HG02970 (cell line): ENCODE results near the gene CENPB.

Source experiments
- ATAC-seq: cut with Tn5 transposase; IDR thresholded peaks from one replicate; pipeline ENCODE4 v1.9.1; 2021; ENCODE audit warnings: mild to moderate bottlenecking, moderate library complexity, moderate number of reproducible peaks; ENCODE audit not compliant: unreplicated experiment, low FRiP score

Gene CENPB

GRCh38 chr20:3768342-3769130 is 18.0 kb downstream of the CENPB start:
- peak; percentile 25 for ATAC-seq

- peak; percentile 90 for ATAC-seq
Observed at GRCh38 chr20:3767427-3768341, 18.9 kb downstream of the CENPB start, which contains the start of gene ADISSP. TSS of gene ADISSP (minus strand) at chr20:3767753. CDS start at chr20:3760100, 7,653 bp downstream.

- no peak for ATAC-seq
Observed at GRCh38 chr20:3767110-3767426, 19.5 kb downstream of the CENPB start.

- ATAC-seq = no peak
Observed at GRCh38 chr20:3766422-3767109, 20.0 kb downstream of the CENPB start.

- no peak for ATAC-seq
Observed at GRCh38 chr20:3765171-3765882, 21.2 kb downstream of the CENPB start.

- no peak for ATAC-seq
Observed at GRCh38 chr20:3764659-3765058, 21.9 kb downstream of the CENPB start.

- no peak for ATAC-seq
Observed at GRCh38 chr20:3763671-3764601, 22.6 kb downstream of the CENPB start.

GRCh38 chr20:3760655-3761348 is 25.7 kb downstream of the CENPB start:
- ATAC-seq = no peak

GRCh38 chr20:3759884-3760283 is 26.7 kb downstream of the CENPB start:
- ATAC-seq = no peak

- ATAC-seq = no peak
Observed at GRCh38 chr20:3759316-3759823, 27.2 kb downstream of the CENPB start.

- ATAC-seq = no peak
Observed at GRCh38 chr20:3758566-3758965, 28.0 kb downstream of the CENPB start.

- no peak for ATAC-seq
Observed at GRCh38 chr20:3757268-3757667, 29.3 kb downstream of the CENPB start.

GRCh38 chr20:3755814-3756480 is 30.6 kb downstream of the CENPB start:
- no peak for ATAC-seq

GRCh38 chr20:3755269-3755668 is 31.3 kb downstream of the CENPB start:
- ATAC-seq = no peak

- ATAC-seq = no peak
Observed at GRCh38 chr20:3754276-3754630, 32.3 kb downstream of the CENPB start.

- no peak for ATAC-seq
Observed at GRCh38 chr20:3753501-3754275, 32.9 kb downstream of the CENPB start.

- ATAC-seq = no peak
Observed at GRCh38 chr20:3753098-3753497, 33.4 kb downstream of the CENPB start.
